NOMO-1 treated with dmso at 0.1 percent for 144 hours (cell line): ENCODE measurements around the gene ZP1.

Experiments used
- DNase-seq: peaks from one replicate; lab custom pipeline; 2025; ENCODE audit not compliant: unreplicated experiment; lab: John Stamatoyannopoulos, UW

ZP1 gene

DNA sequence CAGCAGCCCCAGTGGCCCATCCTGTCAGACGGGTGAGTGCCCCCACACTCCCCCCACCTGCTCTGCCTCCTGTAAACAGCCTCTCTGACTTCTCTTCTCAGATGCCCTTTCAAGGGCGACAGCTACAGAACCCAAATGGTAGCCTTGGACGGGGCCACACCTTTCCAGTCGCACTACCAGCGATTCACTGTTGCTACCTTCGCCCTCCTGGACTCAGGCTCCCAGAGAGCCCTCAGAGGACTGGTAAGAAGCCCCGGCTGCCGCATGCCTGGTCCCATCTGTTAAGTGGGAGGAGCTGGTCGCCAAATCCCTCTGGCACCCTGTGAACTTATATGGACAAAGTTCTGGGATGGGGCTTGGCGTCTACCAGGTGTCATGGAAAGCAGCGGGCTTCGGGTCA is 6.2 kb downstream of the ZP1 start:
- no peak for DNase-seq

DNA sequence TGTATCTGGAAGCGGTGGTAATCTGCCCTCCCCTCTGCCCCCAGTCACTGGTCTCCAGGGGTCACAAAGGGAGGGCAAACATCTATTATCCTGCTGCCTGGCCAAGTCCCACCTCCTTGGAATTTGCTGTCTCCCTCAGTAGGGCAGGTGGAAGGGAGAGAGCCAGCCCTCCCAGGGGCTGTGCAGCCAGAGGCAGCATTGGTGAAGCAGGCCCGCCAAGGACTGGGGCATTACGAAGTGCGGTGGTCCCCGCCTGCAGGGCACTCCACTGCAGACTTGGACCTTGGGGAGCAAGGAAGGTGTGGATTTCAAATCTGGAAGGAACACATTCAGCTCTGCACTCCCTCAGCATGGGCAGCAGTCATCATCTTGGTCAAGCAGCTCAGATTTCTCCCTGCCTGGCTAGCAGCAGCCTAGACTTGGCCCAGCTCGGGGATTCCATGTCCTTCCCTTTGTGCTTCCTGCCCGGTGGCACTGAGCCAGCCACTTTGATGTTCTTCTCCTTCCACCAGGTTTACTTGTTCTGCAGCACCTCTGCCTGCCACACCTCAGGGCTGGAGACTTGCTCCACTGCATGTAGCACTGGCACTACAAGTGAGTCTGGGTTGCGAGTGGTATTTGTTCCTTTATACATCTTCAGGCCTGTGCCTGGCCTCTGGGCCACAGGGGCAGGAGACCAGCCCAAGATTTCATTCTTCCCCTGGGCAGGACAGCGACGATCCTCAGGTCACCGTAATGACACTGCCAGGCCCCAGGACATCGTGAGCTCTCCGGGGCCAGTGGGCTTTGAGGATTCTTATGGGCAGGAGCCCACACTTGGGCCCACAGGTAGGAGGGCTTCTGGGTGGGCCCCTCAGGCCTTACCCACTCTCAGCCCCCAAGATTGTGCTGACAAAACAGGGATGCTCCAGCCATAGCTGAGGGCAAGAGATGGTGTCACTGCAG is 7.4 kb downstream of the ZP1 start:
- DNase-seq = no peak

DNA sequence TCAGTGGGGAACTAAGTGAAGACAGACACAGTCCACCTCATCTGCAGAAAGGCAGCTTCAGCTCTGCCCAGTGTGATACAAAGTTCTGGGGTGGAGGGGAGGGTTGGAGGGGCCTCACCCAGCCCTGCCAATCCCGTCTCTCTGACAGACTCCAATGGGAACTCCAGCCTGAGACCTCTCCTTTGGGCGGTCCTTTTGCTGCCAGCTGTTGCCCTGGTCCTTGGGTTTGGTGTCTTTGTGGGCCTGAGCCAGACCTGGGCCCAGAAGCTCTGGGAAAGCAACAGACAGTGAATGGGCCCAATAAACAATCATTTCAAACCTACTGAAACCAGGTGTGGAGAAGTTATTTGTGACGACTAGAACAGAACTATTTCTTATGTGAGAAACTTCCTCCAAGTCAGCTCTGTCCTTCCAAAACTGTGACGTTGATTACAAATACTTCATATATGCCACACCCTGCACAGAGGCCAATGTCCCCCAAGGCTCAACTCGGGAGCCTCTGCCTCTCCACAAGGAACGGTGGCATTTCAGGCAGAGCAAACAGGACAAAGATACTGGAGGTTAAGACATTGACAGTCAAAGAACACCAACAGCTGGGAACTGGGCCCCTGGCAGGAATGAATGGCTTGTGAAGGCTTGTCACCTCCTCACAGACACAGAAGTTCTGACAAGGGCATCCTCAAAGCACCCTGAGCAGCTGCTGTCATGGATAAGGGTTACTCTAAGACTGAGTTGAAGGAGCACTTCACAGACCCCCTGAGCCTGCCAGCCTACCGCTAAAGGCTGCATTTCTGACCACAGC is 8.2 kb downstream of the ZP1 start:
- no peak for DNase-seq

DNA sequence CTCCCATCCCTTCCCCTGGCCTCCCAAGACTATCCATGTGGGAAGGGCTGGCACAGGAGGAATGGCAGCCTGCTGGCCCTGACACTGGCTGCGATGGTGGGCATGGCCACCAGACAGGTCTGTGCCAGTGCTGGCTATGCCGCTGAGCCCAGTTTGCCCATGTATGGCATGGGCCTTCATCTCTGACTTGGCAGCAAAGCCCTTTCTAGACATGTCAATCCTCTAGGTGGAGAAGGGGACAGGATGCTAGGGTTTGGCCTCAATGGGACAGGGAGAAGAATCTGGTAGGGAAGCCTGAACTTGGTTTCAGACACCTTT is 8.8 kb downstream of the ZP1 start:
- no peak for DNase-seq

DNA sequence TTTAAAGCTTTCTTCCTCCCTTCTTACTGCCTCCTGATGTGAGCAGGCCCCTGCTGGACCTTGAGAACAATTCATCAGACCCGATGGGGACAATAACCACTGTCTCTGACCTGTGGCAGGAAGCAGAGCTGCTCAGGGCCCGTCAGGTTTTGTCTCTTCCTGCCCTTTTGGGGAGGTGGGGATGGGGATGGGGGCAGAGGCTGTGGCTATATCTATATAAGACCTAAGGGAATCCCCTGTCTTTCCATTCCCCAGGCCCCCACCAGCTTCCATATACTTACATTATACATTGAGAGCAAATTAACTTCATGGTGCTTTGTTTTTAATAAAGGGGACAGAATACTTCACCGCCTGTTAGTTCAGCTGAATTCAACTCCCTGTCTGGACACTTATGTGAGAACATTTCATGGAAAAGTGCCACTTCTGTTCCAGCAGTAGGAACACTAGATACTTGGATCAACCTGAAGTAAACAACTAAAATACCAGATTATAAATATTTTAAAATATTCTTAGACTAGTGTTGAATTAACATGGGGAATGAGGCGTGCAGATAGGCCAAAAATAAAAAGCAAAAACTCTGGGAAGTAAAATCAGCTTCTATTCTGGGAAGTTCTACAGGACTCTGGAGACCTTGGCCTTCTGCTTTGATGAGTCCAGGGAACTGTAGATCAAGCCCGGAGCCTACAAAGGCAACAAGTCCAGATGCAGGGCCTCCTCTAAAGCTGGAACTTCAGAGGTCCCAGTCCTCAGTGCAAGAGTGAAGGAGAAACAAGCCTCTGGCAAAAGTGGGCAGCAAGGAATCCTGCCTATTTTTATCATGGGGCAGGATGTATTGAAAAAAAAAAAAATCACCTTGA is 11.1 kb downstream of the ZP1 start:
- DNase-seq = no peak

DNA sequence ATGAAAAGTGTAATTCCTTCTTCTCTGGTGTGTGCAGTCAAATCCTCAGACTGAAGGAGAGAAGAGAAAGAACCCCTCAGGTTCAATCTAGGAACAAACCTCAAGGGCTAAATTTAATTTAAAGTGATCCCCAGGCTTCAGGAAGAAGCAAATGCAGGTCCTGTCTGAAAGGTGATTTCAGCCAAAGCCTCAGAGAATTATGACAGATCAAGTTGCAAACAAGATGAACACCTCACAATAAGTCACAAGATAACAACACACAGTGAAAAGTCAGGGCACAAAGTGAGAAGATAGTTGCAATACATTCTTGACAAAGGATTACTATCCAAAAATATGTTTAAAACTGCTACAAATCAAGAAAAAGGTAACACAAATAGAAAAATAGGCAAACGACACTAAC is 11.8 kb downstream of the ZP1 start:
- DNase-seq = no peak

DNA sequence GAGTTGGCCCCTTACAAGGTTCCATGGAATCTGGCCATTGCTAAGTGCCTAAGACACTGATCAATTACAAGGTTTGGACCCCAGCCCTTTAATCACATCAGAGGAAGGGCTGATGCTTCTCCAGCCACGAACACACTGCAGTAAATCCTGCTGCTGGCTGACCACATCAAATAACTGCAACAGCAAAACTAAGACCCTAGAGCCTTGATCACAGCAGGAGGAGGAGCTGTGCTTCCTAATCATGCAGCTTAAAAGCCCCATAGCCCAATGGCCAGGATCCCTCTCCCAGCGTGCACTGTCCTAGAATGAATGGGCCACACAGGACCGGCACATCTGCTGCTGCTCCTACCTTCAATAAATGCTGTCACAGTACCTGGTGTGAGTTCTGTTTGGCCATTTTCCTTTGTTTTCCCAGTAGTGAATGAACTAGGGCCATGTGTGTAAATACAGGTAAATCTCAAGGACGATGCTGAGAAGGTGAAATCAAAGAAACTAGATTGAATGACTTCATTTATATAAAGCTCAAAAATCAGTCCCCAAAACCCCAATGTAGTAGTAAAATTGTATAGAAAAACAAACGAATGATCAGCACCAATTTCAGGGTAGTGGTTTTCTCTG is 12.7 kb downstream of the ZP1 start:
- no peak for DNase-seq

DNA sequence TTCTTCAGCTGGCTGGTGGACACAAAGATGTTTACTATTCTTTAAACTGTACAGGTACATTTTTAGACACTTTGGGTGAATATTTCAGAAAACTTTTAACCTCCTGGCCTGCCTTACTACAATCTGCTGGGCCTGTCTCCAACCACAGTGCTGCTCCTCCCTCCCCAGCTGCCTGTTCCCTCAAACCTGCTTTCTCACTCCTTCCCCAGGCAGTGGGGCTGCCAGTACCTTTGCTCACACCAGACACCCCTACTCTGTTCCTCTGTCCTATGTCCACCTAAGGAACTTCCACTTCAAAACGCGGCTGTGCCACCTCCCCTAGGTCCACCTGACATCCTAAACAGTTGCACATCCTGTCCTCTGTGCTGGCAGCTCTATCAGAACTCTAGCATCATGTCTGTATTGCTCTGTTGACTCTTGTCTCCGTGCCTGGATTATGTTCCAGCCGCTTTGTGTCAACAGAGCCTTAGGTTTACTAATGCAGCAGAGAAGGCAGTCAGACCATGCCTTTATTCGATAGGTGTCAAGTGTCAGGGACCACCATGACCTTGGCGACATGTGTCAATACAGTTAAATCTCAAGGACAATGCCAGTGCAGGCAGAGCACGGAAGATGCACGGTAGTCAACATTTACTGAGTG is 13.4 kb downstream of the ZP1 start:
- DNase-seq = no peak

DNA sequence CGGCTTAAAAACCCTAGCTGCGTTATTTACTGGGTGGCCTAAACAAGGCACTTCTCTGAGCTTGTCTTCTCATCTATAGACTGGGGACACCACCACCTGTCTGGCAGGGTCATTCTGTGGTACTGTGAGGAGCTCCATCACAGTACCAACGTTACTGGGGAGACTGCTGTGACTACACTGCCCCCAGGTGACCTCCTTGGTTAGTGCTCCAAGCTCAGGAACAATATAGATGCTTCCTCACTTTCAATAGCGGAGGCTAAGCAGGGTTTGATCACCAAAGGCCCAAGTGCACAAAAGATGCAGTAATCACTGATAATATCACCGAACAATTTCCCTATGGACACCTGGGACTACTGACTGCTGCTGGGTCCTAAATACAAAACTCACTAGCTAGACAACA is 20.2 kb downstream of the ZP1 start:
- no peak for DNase-seq

DNA sequence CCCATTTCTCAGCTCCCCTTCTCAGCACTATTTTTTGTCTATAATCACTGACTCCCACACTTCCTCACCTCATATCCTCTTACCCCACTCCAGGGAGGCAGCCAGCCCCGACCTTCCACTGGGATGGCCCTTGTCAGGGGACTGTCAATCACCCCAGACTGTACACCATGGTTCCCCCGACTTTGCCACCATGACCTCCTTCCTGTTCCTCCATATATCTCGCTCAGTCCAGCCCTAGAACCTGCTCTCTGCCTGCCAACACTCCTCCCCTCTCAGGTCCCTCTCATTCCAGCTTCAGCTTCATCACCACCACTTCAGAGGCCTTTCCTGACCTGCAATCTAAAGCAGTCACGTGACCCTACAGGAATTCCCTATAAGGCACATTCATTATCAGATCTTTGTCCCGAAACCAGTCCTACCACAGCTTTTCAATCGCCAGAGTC is 22.5 kb downstream of the ZP1 start:
- no peak for DNase-seq

DNA sequence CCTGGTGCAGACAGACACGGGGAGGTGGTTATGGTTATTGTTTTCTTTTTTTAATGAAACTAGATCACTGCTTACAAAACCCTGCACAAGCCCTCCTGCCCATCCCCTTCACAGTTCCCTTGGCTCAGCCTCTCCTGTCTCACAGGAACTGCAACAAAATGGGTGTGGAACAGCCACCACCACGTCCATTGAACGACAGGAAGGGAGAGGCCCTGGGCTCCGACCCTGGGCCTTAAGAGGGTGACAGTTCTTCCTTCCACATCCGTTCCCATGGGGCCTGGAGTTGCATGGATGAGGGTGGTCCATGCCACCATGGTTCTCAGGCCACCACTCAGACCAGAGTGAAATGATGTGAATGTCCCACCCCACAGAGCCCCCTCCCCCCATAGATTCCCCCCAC is 23.4 kb downstream of the ZP1 start:
- DNase-seq = no peak

DNA sequence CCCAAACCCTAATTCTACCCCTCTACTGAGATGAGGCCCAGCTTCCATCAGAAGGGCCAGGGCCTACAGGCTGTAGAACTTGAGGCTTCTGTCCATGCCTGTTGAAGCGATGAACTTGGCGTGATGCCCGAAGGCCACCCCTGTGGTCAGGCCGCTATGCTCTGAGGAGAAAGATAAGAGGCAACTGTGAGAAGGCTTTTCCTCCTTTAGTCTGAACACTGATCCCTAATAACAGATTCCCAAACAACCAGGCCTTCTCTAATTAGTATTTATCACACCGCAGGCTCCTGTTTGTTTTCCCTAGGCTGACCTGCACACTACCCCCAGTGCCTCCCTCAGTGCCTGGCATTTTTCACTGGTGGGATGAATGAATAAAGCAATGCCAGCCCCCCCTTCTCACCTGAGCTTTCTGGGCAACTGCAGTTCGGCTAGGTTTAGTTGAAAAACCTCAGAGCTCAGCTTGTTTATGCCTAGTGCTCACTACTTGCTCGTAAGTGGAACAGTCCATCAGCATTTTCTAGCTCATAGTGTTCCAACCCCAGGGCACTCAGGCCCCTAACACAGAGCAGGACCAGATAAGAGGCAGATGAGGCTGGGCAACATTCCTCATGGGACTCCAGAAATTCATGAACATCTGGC is 23.9 kb downstream of the ZP1 start:
- DNase-seq = no peak

DNA sequence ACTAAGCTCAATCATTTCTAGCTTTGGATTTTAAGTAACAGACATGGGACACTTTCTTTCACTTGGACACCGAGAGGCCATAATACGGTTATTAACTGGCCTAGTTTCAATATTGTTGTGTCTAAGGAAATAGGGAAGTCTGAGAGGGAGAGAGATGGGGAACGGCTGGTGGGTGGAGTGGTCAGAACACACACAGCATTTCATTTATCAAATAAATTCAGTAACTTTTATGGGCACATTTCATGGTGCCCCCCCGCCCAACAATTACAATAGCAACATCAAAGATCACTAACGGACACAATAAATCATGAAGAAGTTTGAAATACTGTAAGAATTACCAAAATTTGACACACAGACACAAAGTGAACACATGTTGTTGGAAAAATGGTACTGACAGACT is 28.3 kb downstream of the ZP1 start:
- no peak for DNase-seq

DNA sequence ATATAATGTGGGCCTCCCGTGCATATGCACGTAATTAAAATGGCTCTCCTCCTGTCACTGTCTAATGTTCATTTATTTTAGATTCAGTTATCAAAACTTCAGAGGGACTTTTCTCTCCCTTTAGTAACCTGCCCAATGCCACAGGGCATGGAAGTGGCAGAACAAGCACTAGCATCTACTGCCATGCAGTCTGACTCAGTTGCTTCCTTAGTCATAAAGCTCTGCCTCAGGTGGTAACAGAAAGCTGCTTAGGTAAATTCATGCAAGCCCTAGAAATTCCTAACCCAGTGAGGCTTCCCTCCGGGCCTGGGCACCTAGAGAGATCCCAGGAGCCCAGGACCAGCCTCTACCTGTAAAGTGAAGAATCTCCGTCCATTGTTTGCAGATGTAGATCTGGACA is 30.2 kb downstream of the ZP1 start:
- DNase-seq = no peak

DNA sequence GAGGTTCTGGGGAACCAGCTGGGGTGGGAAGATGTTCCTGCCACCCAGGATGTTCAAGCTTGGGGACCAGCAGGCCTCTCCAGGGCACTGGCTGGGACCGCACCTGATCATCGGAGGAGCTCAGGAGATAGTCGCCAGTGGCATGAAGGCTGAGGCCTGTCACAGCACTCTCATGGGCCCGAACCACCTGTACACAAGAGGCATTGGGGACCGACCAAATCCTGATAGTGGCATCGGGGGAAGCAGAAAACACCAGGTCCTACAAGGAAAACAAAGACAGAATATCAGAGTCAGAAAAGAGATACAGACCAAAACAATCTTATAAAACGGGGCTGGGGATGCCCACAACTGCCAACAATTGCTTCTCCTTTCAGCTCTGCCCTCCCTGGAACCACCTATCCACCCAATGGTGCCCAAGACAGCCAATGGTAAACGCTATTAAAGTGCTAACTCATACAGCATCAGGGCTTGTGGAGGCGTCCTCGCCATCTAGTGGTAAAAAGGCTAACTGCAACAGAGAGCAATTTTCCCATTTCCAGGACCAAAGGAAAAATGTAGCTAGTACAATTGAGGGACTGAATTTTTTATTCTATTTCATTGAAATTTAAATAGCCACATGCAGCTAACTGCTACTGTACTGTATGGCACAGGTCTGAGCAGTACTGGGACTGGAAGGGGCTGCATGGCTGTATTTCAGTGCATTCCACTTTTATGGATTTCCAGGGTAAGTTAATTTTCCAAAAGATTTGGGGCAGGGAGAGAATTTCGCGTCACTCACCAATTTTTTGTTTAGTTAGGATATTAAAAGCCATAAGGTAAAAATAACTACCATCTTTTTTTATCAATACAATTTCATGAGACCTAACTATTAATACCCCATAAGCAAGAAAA is 31.9 kb downstream of the ZP1 start:
- DNase-seq = no peak

DNA sequence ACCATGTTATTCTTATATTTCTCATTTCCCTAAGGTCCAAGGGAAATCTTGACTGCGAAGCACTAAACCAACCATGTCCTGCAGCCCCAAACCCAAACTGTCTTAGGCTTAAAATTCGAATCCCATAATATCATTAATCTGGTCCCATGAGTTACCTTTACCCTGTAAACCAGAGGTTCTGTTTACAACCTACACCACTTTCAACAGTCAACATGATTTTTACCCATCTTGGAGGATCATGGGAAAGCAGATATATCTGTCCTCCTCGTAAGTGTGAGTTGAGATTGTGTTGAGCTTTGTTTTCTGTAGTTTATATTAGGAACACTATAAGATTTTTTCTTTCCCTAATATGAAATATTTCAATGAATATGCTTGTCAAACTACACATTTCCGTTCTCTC is 32.6 kb downstream of the ZP1 start:
- DNase-seq = no peak

DNA sequence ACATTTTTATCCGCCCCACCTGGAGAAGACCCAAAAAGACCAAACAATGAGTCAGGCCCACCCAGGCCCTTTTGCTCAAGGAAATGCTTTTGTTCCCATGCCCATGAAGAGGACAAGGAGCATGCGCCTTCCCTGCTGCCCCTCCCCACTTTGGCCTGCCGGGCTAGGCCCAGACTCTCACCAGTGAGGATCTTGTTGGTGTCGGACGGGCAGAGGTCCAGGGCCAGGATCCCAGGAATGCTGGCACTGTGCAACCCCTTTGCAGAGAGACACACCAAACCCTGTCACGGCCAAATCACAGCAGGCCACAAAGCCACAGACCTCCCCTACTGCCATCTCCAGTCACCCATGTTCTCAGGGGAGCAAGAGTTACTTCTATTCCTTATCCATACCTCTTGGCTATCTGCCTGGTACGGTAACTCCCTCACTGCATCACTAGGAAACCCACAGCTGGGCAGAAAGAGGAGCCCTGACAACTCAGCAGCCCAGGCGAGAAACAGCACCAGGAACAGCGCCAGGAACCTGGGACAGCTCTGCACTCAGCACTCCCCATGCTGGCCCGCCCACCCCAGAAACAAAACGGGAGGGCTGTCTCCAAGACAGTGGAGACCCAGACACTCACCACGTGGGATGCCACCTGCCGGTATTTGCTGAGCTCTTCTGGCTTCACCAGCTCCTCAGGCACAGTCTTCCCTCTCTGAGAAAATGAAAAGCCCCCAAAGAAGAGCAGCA is 33.5 kb downstream of the ZP1 start:
- no peak for DNase-seq

DNA sequence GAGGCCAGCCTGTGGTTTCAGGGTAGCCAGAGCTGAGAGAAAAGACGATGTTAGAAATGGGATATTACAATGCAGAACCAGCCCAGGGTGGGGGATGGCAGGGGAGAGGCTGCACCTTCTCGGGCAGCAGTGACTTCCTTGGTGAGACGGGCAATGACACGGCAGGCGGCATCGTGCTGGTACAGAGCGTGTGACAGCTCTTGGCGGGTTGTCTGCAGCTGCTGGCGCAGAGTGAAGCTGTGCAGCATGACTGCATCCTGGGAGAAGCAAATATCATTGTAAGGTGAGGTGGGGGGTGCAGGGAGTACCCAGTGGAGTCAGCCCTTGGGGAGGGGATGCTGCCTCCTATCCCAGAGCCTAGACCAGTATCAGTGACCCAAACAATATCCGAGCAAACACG is 35.3 kb downstream of the ZP1 start:
- no peak for DNase-seq
